GM12878 (cell line): ENCODE results near the gene POLRMT. TPM values are rescaled to one million over a fixed set of nuclear protein-coding genes. Genes with fewer than 3 reads are reported as not detected.

Experiments
- ATAC-seq: fragments of 200-7000 bp; cut with Tn5 transposase; 3 replicates; pipeline ENCODE4 v1.9.1; 2020; ENCODE audit warnings: mild to moderate bottlenecking, moderate library complexity
- BruUV-seq: library from RNA; stranded (reverse); fragments of 400-500 nt; replicated peaks from 2 replicates; lab custom pipeline; 2021; lab: Mats Ljungman, UMichigan
- CTCF ChIA-PET: fragments of 300-600 bp; sonication (Branson Sonifier 250); formaldehyde crosslinking; extraction: SDS; loops from one replicate; lab custom pipeline; 2021; ENCODE audit warnings: inconsistent platforms; lab: Yijun Ruan, JAX
- POLR2A ChIA-PET: fragments of 350-600 bp; formaldehyde crosslinking; extraction: SDS; loops from one replicate; lab custom pipeline; 2021; ENCODE audit warnings: inconsistent platforms; lab: Charles Lee
- RAD21 ChIA-PET: fragments of 300-600 bp; sonication (Branson Sonifier 250); formaldehyde crosslinking; loops from one replicate; lab custom pipeline; 2023; ENCODE audit warnings: antibody characterized with exemption; ENCODE audit not compliant: unreplicated experiment; lab: Charles Lee
- SMC1A ChIA-PET: fragments of 300-600 bp; sonication (Branson Sonifier 250); formaldehyde crosslinking; loops from one replicate; lab custom pipeline; 2023; ENCODE audit not compliant: unreplicated experiment, uncharacterized antibody; lab: Charles Lee
- DNase-seq: peaks from one replicate; pipeline ENCODE4 v3.0.0-alpha.2; 2011; ENCODE audit warnings: low read depth, low spot score
- FAIRE-seq: peaks from 3 replicates; lab custom pipeline; 2011; peaks lifted over from hg19 to GRCh38; lab: Jason Lieb, UNC
- H2AFZ ChIP-seq: 2 replicates; pipeline ENCODE4 v1.6.0; 2011; ENCODE audit warnings: low read depth, low read length, control low read depth; ENCODE audit not compliant: control insufficient read depth
- H3K27ac ChIP-seq: 2 replicates; pipeline ENCODE4 v1.5.1; 2011; ENCODE audit warnings: control low read depth; ENCODE audit not compliant: control insufficient read depth, insufficient read depth
- H3K27me3 ChIP-seq, 2 experiments: replicated peaks in 1 of 2; 2 replicates each; pipeline versions ENCODE4 v1.6.0 to v1.6.1; 2011; ENCODE audit warnings: low read length in 1 of 2; ENCODE audit not compliant: control insufficient read depth in 2 of 2, insufficient read depth in 2 of 2
- H3K36me3 ChIP-seq, 2 experiments: 2 replicates each; pipeline ENCODE4 v1.5.1; 2011; ENCODE audit warnings: low read length in 1 of 2; ENCODE audit not compliant: control insufficient read depth in 2 of 2, insufficient read depth in 2 of 2
- H3K4me1 ChIP-seq: 2 replicates; pipeline ENCODE4 v1.6.1; 2011; ENCODE audit warnings: mild to moderate bottlenecking, low read length, moderate library complexity, mixed read lengths; ENCODE audit not compliant: control insufficient read depth, insufficient read depth
- H3K4me2 ChIP-seq: 2 replicates; pipeline ENCODE4 v1.6.0; 2011; ENCODE audit warnings: control low read depth; ENCODE audit not compliant: control insufficient read depth, insufficient read depth
- H3K4me3 ChIP-seq: fragments of 200-600 bp; sonication (generic); 2 replicates; pipeline ENCODE4 v1.5.1; 2016
- H3K79me2 ChIP-seq: 2 replicates; pipeline ENCODE4 v1.6.0; 2011; ENCODE audit warnings: low read length; ENCODE audit not compliant: control insufficient read depth, insufficient read depth
- H3K9ac ChIP-seq: 2 replicates; pipeline ENCODE4 v1.8.0; 2011; ENCODE audit warnings: low read length, control low read depth, mixed read lengths; ENCODE audit not compliant: control insufficient read depth, insufficient read depth
- H3K9me3 ChIP-seq: replicated peaks from 3 replicates; pipeline ENCODE4 v1.5.1; 2011; ENCODE audit warnings: mild to moderate bottlenecking, low read length; ENCODE audit not compliant: control insufficient read depth, insufficient read depth
- H4K20me1 ChIP-seq: 2 replicates; pipeline ENCODE4 v1.6.0; 2011; ENCODE audit not compliant: control insufficient read depth, insufficient read depth
- CHD1 ChIP-seq: IDR thresholded peaks from 2 replicates; pipeline ENCODE4 v1.6.1; 2012; ENCODE audit warnings: low read depth, low read length, improper control_type of control experiment
- CREB1 ChIP-seq: IDR thresholded peaks from 2 replicates; pipeline ENCODE4 v1.6.1; 2012; ENCODE audit warnings: low read depth, mild to moderate bottlenecking, inconsistent platforms
- EGR1 ChIP-seq, 2 experiments: IDR thresholded peaks; 1 replicate in 1 of 2; 2 replicates in 1 of 2; pipeline ENCODE4 v1.6.1; 2011 to 2012; ENCODE audit warnings: low read depth in 2 of 2, low read length in 2 of 2, borderline replicate concordance in 1 of 2, mild to moderate bottlenecking in 1 of 2, moderate library complexity in 1 of 2
- GATAD2B ChIP-seq: fragments of 450-650 bp; conservative IDR thresholded peaks from 2 replicates; pipeline ENCODE4 v1.6.1; 2017; ENCODE audit warnings: low read depth, mild to moderate bottlenecking, moderate library complexity
- KAT2A ChIP-seq: conservative IDR thresholded peaks from 2 replicates; pipeline ENCODE4 v1.6.1; 2011; ENCODE audit warnings: low read depth, low read length; ENCODE audit not compliant: control insufficient read depth
- MTA3 ChIP-seq: IDR thresholded peaks from 2 replicates; pipeline ENCODE4 v1.6.1; 2012; ENCODE audit warnings: low read length, inconsistent platforms, borderline replicate concordance
- NFYA ChIP-seq: IDR thresholded peaks from 2 replicates; pipeline ENCODE4 v1.6.1; 2011; ENCODE audit warnings: low read depth, mild to moderate bottlenecking, low read length, improper control_type of control experiment, borderline replicate concordance
- PML ChIP-seq: IDR thresholded peaks from 2 replicates; pipeline ENCODE4 v1.6.1; 2012; ENCODE audit warnings: low read length, inconsistent platforms
- RFX5 ChIP-seq: IDR thresholded peaks from 2 replicates; pipeline ENCODE4 v1.6.1; 2011; ENCODE audit warnings: low read depth, low read length, improper control_type of control experiment
- WGBS: methylation state at CpG from one replicate; pipeline ENCODE4 v1.1.6; 2016; ENCODE audit warnings: low lambda C conversion rate; ENCODE audit not compliant: insufficient replicate concordance, insufficient coverage; ENCODE audit errors: missing lambda C conversion rate; 5-methylcytosine and 5-hydroxymethylcytosine counted together
- in situ Hi-C: fragments of 300-500 bp; cut with MboI; formaldehyde crosslinking; loops from 9 replicates; pipeline ENCODE4 v1.14.3; 2018; ENCODE audit warnings: mixed read lengths
- intact Hi-C: fragments of 100-400 bp; cut with micrococcal nuclease; formaldehyde crosslinking; loops from one replicate; pipeline ENCODE4 v1.14.2; 2022; ENCODE audit not compliant: unreplicated experiment
- polyA plus RNA-seq, 11 experiments: library from polyadenylated mRNA; depleted of rRNA in 4 of 11; unstranded in 6 of 11; stranded (reverse) in 5 of 11; fragments of >200 nt; fragmentation: Nextera tagmentation in 4 of 11; fragmentation: Illumina TruSeq in 1 of 11; extraction: Ambion mirVana in 4 of 11; extraction: Trizol in 1 of 11; gene quantifications; 1 replicate in 1 of 11; 2 replicates in 10 of 11; pipeline versions ENCODE4 v1.2.1 to v1.2.3, GENCODE V29; 2011 to 2016; ENCODE audit warnings: inconsistent platforms in 2 of 11, missing spikeins in 2 of 11, low read depth in 1 of 11
- total RNA-seq, 4 experiments: library from RNA; depleted of rRNA in 3 of 4; stranded (reverse); fragments of >200 nt in 3 of 4; fragmentation: Illumina TruSeq in 1 of 4; extraction: Trizol in 1 of 4; gene quantifications; 2 replicates each; pipeline versions ENCODE4 v1.2.1 to v1.2.3, GENCODE V29; 2013 to 2021
- TF ChIP-seq, protein P1 (sequence below): fragments of 450-650 bp; IDR thresholded peaks from 2 replicates; pipeline ENCODE4 v1.6.1; 2016; ENCODE audit warnings: mild to moderate bottlenecking
- TF ChIP-seq, protein P2 (sequence below): IDR thresholded peaks from 2 replicates; pipeline ENCODE4 v1.6.1; 2012; ENCODE audit warnings: low read depth, low read length, improper control_type of control experiment

Gene POLRMT
- total and polyA plus RNA-seq, 10 of the 15 experiments (the other 5 are each of a cell fraction or from before 2014, with no cell fraction given) = 9.9 to 57.6 (median 34.6) TPM

DNA sequence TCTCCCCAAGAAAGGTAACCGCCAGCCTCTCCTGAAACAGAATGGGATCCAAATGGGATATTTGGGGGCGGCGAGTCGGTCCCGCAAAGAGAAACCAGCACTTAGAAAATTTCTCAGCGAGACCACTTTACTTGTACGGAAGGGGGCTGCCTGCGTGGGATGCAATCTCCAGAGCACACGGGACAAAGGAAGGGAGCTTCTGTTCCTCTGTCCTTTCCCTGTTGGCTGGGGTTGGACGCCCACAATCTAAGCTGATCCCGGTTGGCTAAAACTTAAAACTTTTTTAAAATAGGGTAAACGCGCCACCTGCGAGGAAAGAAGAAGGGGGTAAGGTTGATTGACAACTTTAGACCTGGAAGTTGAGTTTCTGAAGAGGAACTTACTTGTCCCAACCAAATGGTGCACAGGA is 61.8 kb downstream of the POLRMT start:
- peak overlapping the region; percentile 93 for H3K4me2 ChIP-seq
- TSS peak; percentile 96 for BruUV-seq
- DNase-seq (no peak), FAIRE-seq (no peak), ATAC-seq (peak; percentile 2; the same call in 2 of the 3 replicates)
- peaks cover 39% of the 10 kb centered on the region for H3K79me2 ChIP-seq
- WGBS = 3% methylated on average over 14 of the region's 14 CpGs
- no peaks in the 10 kb centered on the region for H3K27me3 ChIP-seq
- H3K9ac ChIP-seq = peak overlapping the region; percentile 62
- SMC1A ChIA-PET = no interaction called here
- peak overlapping the region; percentile 90 for H2AFZ ChIP-seq
- H3K36me3 ChIP-seq = peaks cover 0 to 3% of the 10 kb centered on the region in 2 experiments; a peak in 1 of 4 replicates
- peak overlapping the region; percentile 88 for H3K27ac ChIP-seq
- H3K9me3 ChIP-seq = no peaks in the 10 kb centered on the region
- no peak for TF ChIP-seq KAT2A
- peak; percentile 50 for TF ChIP-seq PML
- peak; percentile 22; the same call in 1 of the 2 replicates for TF ChIP-seq CREB1
- TF ChIP-seq, protein P1, sequence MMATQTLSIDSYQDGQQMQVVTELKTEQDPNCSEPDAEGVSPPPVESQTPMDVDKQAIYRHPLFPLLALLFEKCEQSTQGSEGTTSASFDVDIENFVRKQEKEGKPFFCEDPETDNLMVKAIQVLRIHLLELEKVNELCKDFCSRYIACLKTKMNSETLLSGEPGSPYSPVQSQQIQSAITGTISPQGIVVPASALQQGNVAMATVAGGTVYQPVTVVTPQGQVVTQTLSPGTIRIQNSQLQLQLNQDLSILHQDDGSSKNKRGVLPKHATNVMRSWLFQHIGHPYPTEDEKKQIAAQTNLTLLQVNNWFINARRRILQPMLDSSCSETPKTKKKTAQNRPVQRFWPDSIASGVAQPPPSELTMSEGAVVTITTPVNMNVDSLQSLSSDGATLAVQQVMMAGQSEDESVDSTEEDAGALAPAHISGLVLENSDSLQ = peak; percentile 77
- TF ChIP-seq CHD1 = 0 out of 2 replicates have a peak, but pooled peaks have one; percentile 31
- TF ChIP-seq GATAD2B = no peak
- TF ChIP-seq MTA3 = peak; percentile 51; the same call in 1 of the 2 replicates
- TF ChIP-seq RFX5 = no peak
- TF ChIP-seq EGR1 (IDR thresholded peaks at IDR 0.05; ENCODE audit: borderline replicate concordance in 1 of 2, low read depth in 2 of 2, low read length in 2 of 2) = peak in 1 of 2 experiments; percentile 38; a peak in 1 of 3 replicates
- no peak for TF ChIP-seq NFYA
- TF ChIP-seq, protein P2, sequence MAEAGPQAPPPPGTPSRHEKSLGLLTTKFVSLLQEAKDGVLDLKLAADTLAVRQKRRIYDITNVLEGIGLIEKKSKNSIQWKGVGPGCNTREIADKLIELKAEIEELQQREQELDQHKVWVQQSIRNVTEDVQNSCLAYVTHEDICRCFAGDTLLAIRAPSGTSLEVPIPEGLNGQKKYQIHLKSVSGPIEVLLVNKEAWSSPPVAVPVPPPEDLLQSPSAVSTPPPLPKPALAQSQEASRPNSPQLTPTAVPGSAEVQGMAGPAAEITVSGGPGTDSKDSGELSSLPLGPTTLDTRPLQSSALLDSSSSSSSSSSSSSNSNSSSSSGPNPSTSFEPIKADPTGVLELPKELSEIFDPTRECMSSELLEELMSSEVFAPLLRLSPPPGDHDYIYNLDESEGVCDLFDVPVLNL = 0 out of 2 replicates have a peak, but pooled peaks have one; percentile 48
- peaks cover 3% of the 10 kb centered on the region; the same call in 1 of the 2 replicates for H3K4me1 ChIP-seq
- intact Hi-C loops = loop anchor here (5.0 kb wide), 2 partner anchors 39 to 61 kb away; partner anchors contain the start of genes CDC34 and POLRMT
- no peaks in the 10 kb centered on the region for H4K20me1 ChIP-seq
- POLR2A ChIA-PET = no interaction called here
- in situ Hi-C loops = no loop called here
- peak overlapping the region; percentile 83 for H3K4me3 ChIP-seq
- RAD21 ChIA-PET = no interaction called here
- CTCF ChIA-PET = interaction anchor here (1.0 to 1.1 kb wide), 2 partner anchors 39 to 61 kb away, joined by 3 read pairs; no protein-coding TSS in a partner anchor
